Caco-2 (cell line): ENCODE measurements around the gene GNL3. TPM values are rescaled to one million over a fixed set of nuclear protein-coding genes. Genes with fewer than 3 reads are reported as not detected.

Source experiments
- BruUV-seq: library from RNA; stranded (reverse); fragments of 400-500 nt; replicated peaks from 2 replicates; lab custom pipeline; 2021; lab: Mats Ljungman, UMichigan
- CTCF ChIA-PET: fragments of 300-600 bp; sonication (Branson Sonifier 250); formaldehyde crosslinking; loops from one replicate; lab custom pipeline; 2022; ENCODE audit warnings: antibody characterized with exemption; lab: Charles Lee
- POLR2A ChIA-PET: fragments of 300-600 bp; sonication (Branson Sonifier 250); formaldehyde crosslinking; loops from one replicate; lab custom pipeline; 2022; ENCODE audit warnings: antibody characterized with exemption; lab: Charles Lee
- DNase-seq, 2 experiments: peaks; one replicate each; pipeline versions ENCODE4 v3.0.0 to v3.0.0-alpha.2; 2020 to 2022
- H3K27me3 ChIP-seq: replicated peaks from 2 replicates; pipeline ENCODE4 v1.6.0; 2011; ENCODE audit warnings: low read length; ENCODE audit not compliant: control insufficient read depth, insufficient read depth
- H3K36me3 ChIP-seq: 2 replicates; pipeline ENCODE4 v1.5.1; 2011; ENCODE audit warnings: low read length; ENCODE audit not compliant: control insufficient read depth, insufficient read depth
- H3K4me1 ChIP-seq: fragments of 250-450 bp; sonication (Bioruptor Pico); 2 replicates; pipeline ENCODE4 v1.5.1; 2020; ENCODE audit warnings: mild to moderate bottlenecking
- H3K4me3 ChIP-seq: 2 replicates; pipeline ENCODE4 v1.5.1; 2011; ENCODE audit warnings: low read depth, mild to moderate bottlenecking, control low read depth, low read length
- H3K9me3 ChIP-seq: fragments of 250-450 bp; sonication (Bioruptor Pico); 2 replicates; pipeline ENCODE4 v1.5.1; 2020; ENCODE audit warnings: mild to moderate bottlenecking, moderate library complexity
- H3K27ac Mint-ChIP-seq: one replicate; pipeline ENCODE4 v1.8.0; 2022; ENCODE audit warnings: mixed read lengths; ENCODE audit not compliant: unreplicated experiment
- H3K27me3 Mint-ChIP-seq: one replicate; pipeline ENCODE4 v1.8.0; 2022; ENCODE audit warnings: mixed read lengths; ENCODE audit not compliant: insufficient read depth, unreplicated experiment
- H3K36me3 Mint-ChIP-seq: one replicate; pipeline ENCODE4 v1.8.0; 2022; ENCODE audit warnings: mild to moderate bottlenecking, mixed read lengths; ENCODE audit not compliant: insufficient read depth, unreplicated experiment
- H3K4me1 Mint-ChIP-seq: one replicate; pipeline ENCODE4 v1.8.0; 2022; ENCODE audit warnings: low read depth, mixed read lengths; ENCODE audit not compliant: unreplicated experiment
- H3K4me3 Mint-ChIP-seq: one replicate; pipeline ENCODE4 v1.8.0; 2022; ENCODE audit warnings: mild to moderate bottlenecking, moderate library complexity, mixed read lengths; ENCODE audit not compliant: unreplicated experiment
- H3K9me3 Mint-ChIP-seq: one replicate; pipeline ENCODE4 v1.8.0; 2022; ENCODE audit warnings: mixed read lengths; ENCODE audit not compliant: unreplicated experiment
- CTCF ChIP-seq, 2 experiments: fragments of 200-600 bp in 1 of 2; IDR thresholded peaks; 1 replicate in 1 of 2; 2 replicates in 1 of 2; pipeline versions ENCODE4 v1.5.1 to v1.8.0; 2011 to 2022; ENCODE audit warnings: antibody characterized with exemption in 1 of 2, control low read depth in 1 of 2, inconsistent platforms in 1 of 2, low read depth in 1 of 2, low read length in 1 of 2, mild to moderate bottlenecking in 1 of 2, moderate library complexity in 1 of 2; ENCODE audit not compliant: insufficient read depth in 1 of 2, severe bottlenecking in 1 of 2, unreplicated experiment in 1 of 2
- intact Hi-C: fragments of 100-400 bp; cut with micrococcal nuclease; formaldehyde crosslinking; loops from one replicate; pipeline ENCODE4 v1.10.0; 2022; ENCODE audit not compliant: unreplicated experiment
- total RNA-seq: library from RNA; stranded (reverse); gene quantifications from 2 replicates; pipeline ENCODE4 v1.2.3, GENCODE V29; 2022

Gene GNL3
- total RNA-seq, 1 experiment from 2014 or later, result 125 TPM

DNA sequence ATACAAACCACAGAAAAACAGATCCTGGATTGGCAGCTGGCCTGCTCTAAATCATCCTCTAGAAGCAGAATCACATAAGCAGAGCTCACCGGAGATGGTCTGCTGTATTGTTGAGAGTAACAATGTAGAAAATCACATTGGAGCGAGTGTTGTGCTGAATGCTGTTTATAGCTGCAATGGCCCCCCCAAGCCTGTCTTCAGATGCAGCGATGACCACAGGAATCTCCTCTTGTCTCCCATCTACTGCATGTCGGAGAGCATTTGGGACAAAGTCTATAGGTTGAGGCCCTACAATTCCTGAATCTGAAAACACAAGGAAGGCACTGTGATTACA lies 11.8 kb downstream of the GNL3 start:
- intact Hi-C loops, result no loop called here
- H3K4me1 Mint-ChIP-seq, result no peaks in the 10 kb centered on the region
- CTCF ChIA-PET, result interaction anchor here (0.6 kb wide), 1 partner anchor 145 kb away, joined by 4 read pairs; no protein-coding TSS in a partner anchor
- no peaks in the 10 kb centered on the region for H3K4me1 ChIP-seq
- H3K36me3 ChIP-seq, result peaks cover 1% of the 10 kb centered on the region; the same call in 1 of the 2 replicates
- no peak overlapping the region for H3K27ac Mint-ChIP-seq
- no peak for TF ChIP-seq CTCF (IDR thresholded peaks at IDR 0.05; ENCODE audit: insufficient read depth in 1 of 2, low read depth in 1 of 2, low read length in 1 of 2, severe bottlenecking in 1 of 2, unreplicated experiment in 1 of 2)
- no peaks in the 10 kb centered on the region for H3K9me3 Mint-ChIP-seq
- peaks cover 71% of the 10 kb centered on the region for H3K36me3 Mint-ChIP-seq
- no peak overlapping the region for H3K4me3 Mint-ChIP-seq
- POLR2A ChIA-PET, result no interaction called here
- H3K4me3 ChIP-seq, result no peak overlapping the region
- BruUV-seq, result no TSS peak
- no peaks in the 10 kb centered on the region for H3K27me3 Mint-ChIP-seq
- H3K9me3 ChIP-seq, result no peaks in the 10 kb centered on the region
- no peaks in the 10 kb centered on the region for H3K27me3 ChIP-seq
- no peak for DNase-seq

DNA sequence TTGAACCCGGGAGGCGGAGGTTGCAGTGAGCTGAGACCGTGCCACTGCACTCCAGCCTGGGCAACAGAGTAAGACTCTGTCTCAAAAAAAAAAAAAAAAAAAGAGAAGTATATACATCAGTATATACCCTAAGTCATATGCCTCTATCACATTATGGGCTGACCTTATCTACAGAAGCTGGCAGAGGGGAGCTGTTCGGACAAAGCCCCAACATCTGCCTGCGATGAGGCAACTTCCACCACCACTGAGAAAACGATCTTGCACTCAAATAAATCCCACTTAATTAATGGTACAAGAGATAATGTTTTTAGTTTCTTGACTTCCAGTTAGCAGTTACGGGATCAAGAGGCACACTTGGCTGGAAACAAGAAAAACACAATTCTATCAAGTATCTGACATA lies 17.5 kb downstream of the GNL3 start:
- no peak overlapping the region for H3K4me3 ChIP-seq
- POLR2A ChIA-PET, result no interaction called here

DNA sequence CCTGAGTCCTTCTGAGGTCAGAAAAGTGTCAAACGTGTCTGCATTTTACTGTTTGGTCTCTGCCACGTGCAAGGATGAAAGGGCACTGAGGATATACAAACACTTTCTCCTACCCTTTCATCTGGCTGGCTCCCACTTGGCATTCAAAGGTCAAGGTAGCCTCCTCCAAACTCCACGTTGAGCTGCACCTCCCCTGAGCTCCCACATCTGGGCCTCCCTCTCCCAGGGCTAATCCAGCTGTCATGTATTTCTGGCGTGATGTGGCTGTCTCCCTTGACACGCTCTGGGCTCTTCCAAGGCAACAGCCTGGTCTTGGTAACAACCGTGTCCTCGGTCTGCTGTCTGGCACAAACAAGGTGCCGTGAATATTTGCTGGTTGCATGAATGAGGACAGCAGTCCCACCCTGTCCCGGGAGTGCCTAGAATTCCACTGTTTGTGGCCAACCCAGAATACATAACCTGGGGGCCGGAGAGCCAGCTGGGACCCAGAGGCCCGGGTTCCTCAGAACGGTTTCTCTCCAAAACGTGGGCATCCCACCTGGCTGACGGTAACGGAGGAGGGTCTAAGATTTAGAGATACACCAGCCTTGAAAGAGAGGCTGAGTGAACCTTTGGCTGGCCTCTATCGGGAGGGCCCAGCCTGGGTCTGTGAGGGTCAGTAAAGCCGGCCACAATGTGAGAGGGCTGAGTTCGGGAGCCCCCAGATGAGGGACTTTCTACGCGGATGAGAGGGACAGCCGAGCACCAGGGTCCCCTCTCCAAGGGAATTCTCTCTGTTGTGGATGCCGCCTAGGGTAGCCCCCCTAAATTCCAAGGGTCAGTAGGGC lies 19.0 kb downstream of the GNL3 start:
- Histone ChIP-seq H3K4me1 (peaks cover 9% of the 10 kb centered on the region; the same call in 1 of the 2 replicates), H3K36me3 (no peaks in the 10 kb centered on the region), H3K27me3 (no peaks in the 10 kb centered on the region), H3K9me3 (no peaks in the 10 kb centered on the region), H3K4me3 (peak overlapping the region; percentile 90)
- DNase-seq, result peak; percentile 50 to 56
- POLR2A ChIA-PET, result interaction anchor here (1.8 kb wide), 1 partner anchor 16 kb away, joined by 7 read pairs; no protein-coding TSS in a partner anchor
- CTCF ChIA-PET, result no interaction called here
- TF ChIP-seq CTCF (IDR thresholded peaks at IDR 0.05; ENCODE audit: insufficient read depth in 1 of 2, low read depth in 1 of 2, low read length in 1 of 2, severe bottlenecking in 1 of 2, unreplicated experiment in 1 of 2), result no peak
- no peaks in the 10 kb centered on the region for H3K27me3 Mint-ChIP-seq
- no TSS peak for BruUV-seq
- peak overlapping the region; percentile 95 for H3K27ac Mint-ChIP-seq
- peaks cover 27% of the 10 kb centered on the region for H3K36me3 Mint-ChIP-seq
- peak overlapping the region; percentile 96 for H3K4me3 Mint-ChIP-seq
- intact Hi-C loops, result no loop called here
- H3K9me3 Mint-ChIP-seq, result no peaks in the 10 kb centered on the region
- peaks cover 7% of the 10 kb centered on the region for H3K4me1 Mint-ChIP-seq

More for the DNA sequence above, 17.5 kb downstream of the GNL3 start:
- H3K4me1 Mint-ChIP-seq, result peaks cover 7% of the 10 kb centered on the region
- TF ChIP-seq CTCF (IDR thresholded peaks at IDR 0.05; ENCODE audit: insufficient read depth in 1 of 2, low read depth in 1 of 2, low read length in 1 of 2, severe bottlenecking in 1 of 2, unreplicated experiment in 1 of 2), result no peak
- H3K36me3 ChIP-seq, result no peaks in the 10 kb centered on the region
- no peak overlapping the region for H3K4me3 Mint-ChIP-seq
- H3K27me3 ChIP-seq, result no peaks in the 10 kb centered on the region
- H3K4me1 ChIP-seq, result peaks cover 9% of the 10 kb centered on the region; the same call in 1 of the 2 replicates
- no peak overlapping the region for H3K27ac Mint-ChIP-seq
- peaks cover 21% of the 10 kb centered on the region for H3K36me3 Mint-ChIP-seq
- H3K9me3 Mint-ChIP-seq, result no peaks in the 10 kb centered on the region
- CTCF ChIA-PET, result no interaction called here
- H3K9me3 ChIP-seq, result no peaks in the 10 kb centered on the region
- no peaks in the 10 kb centered on the region for H3K27me3 Mint-ChIP-seq
- BruUV-seq, result no TSS peak
- intact Hi-C loops, result no loop called here
- DNase-seq, result no peak
